Esophagus muscularis mucosa (tissue), 3 donors: ENCODE results near the gene PRSS16.

Experiments used
- CTCF ChIP-seq, 3 experiments: fragments of 200-600 bp in 2 of 3; fragments of 450-650 bp in 1 of 3; sonication (generic) in 2 of 3; IDR thresholded peaks; one replicate each; pipeline ENCODE4 v1.5.1; 2017 to 2019; ENCODE audit warnings: antibody characterized with exemption in 3 of 3, mild to moderate bottlenecking in 2 of 3, moderate library complexity in 1 of 3
- POLR2A ChIP-seq: fragments of 450-650 bp; IDR thresholded peaks from one replicate; pipeline ENCODE4 v1.6.1; 2017; ENCODE audit warnings: antibody characterized with exemption, moderate library complexity, mild to moderate bottlenecking, low read depth

GRCh38 chr6:27251606-27252251, 4.2 kb downstream of the PRSS16 start:
- TF ChIP-seq CTCF (IDR thresholded peaks at IDR 0.05) (no peak), POLR2A (no peak)
